ENCODE data around the gene CCNL2. TPM values are rescaled to one million over a fixed set of nuclear protein-coding genes. Genes with fewer than 3 reads are reported as not detected.
"Not testable (repeated sequence)": the region's sequence is repeated elsewhere in the genome, so short reads cannot be mapped to it uniquely, and the experiment has no call there.

The CCNL2 gene
- 100 to 1,000 TPM in 4 of 6 experiments, 10 to 100 TPM in 2; 80.8 to 127 (median 101) TPM for total RNA-seq
- long read RNA-seq, partial matches to known transcripts, result 0 of 4 reads
- long read RNA-seq, other reads (novel, unspliced or antisense), result 0 of 4 reads

- WGBS (ENCODE audit: insufficient coverage, low coverage, low lambda C conversion rate, missing lambda C conversion rate), result 0% methylated on average over 12 of the region's 86 CpGs
- Histone ChIP-seq H3K36me3 (peaks cover 0 to 58% (median 17%) of the 10 kb centered on the region in 4 donors), H3K4me3 (peak within 1 kb of the TSS; percentile 99 to 100 (median 100)), H3K9me3 (no peaks in the 10 kb centered on the region), H3K27ac (peak within 1 kb of the TSS; percentile 75 to 81 (median 76)), H3K4me1 (peaks cover 0 to 43% (median 9%) of the 10 kb centered on the region in 4 donors), H3K27me3 (no peaks in the 10 kb centered on the region)
- intact Hi-C loops (cut with DNase I), result no loop called here
- peak; percentile 87 to 94 (median 90) for ATAC-seq
- peak; percentile 99 for DNase-seq
- TF ChIP-seq POLR2A (IDR thresholded peaks at IDR 0.05) (peak; percentile 68), CTCF (IDR thresholded peaks at IDR 0.05) (peak; percentile 44 to 62 (median 51))
These were observed at the start of gene CCNL2 for GRCh38 chr1:1399187-1399871. Gene CCNL2 (minus strand): TSS chr1:1399335. CDS start chr1:1399306, 29 bp downstream.

GRCh38 chr1:1446631-1447030, 47.5 kb upstream of the CCNL2 start:
- ATAC-seq; H3K27ac ChIP-seq; H3K4me3 ChIP-seq; intact Hi-C loops (cut with DNase I); DNase-seq; H3K9me3 ChIP-seq; H3K36me3 ChIP-seq; H3K27me3 ChIP-seq; H3K4me1 ChIP-seq: not testable (repeated sequence)
- WGBS (ENCODE audit: insufficient coverage, low coverage, low lambda C conversion rate, missing lambda C conversion rate), result 82% methylated on average over 11 of the region's 19 CpGs

GRCh38 chr1:1442069-1442770, 43.1 kb upstream of the CCNL2 start:
- WGBS (ENCODE audit: insufficient coverage, low coverage, low lambda C conversion rate, missing lambda C conversion rate), result 71% methylated on average over 13 of the region's 32 CpGs
- Histone ChIP-seq H3K27ac (no peak overlapping the region), H3K36me3 (no peaks in the 10 kb centered on the region), H3K4me1 (peaks cover 0 to 24% (median 9%) of the 10 kb centered on the region in 4 donors), H3K9me3 (no peaks in the 10 kb centered on the region), H3K27me3 (no peaks in the 10 kb centered on the region), H3K4me3 (no peak overlapping the region)
- no peak for TF ChIP-seq POLR2A (IDR thresholded peaks at IDR 0.05)
- no peak for TF ChIP-seq CTCF (IDR thresholded peaks at IDR 0.05)
- DNase-seq (peak in 1 of 3 donors; percentile 67), ATAC-seq (no peak)
- intact Hi-C loops (cut with DNase I), result loop anchor here in 1 of 2 donors (5.0 kb wide), 1 partner anchor 35 kb away; the partner anchor contains the start of gene MRPL20

GRCh38 chr1:1441002-1441888, 42.1 kb upstream of the CCNL2 start:
- Histone ChIP-seq H3K9me3 (no peaks in the 10 kb centered on the region), H3K27ac (no peak overlapping the region), H3K4me1 (peaks cover 0 to 34% (median 13%) of the 10 kb centered on the region in 4 donors), H3K4me3 (no peak overlapping the region), H3K27me3 (no peaks in the 10 kb centered on the region), H3K36me3 (no peaks in the 10 kb centered on the region)
- DNase-seq (peak in 1 of 3 donors; percentile 68), ATAC-seq (peak; percentile 55 to 61 (median 58))
- WGBS (ENCODE audit: insufficient coverage, low coverage, low lambda C conversion rate, missing lambda C conversion rate), result 0% methylated on average over 4 of the region's 29 CpGs
- intact Hi-C loops (cut with DNase I), result loop anchor here in 1 of 2 donors (5.0 kb wide), 1 partner anchor 34 kb away; the partner anchor contains the start of gene MRPL20
- TF ChIP-seq CTCF (IDR thresholded peaks at IDR 0.05) (peak; percentile 80 to 89 (median 86)), POLR2A (IDR thresholded peaks at IDR 0.05) (no peak)

Measured in right lobe of liver (tissue), 6 donors.